ENCODE measurements around the gene LRRC7. TPM values are rescaled to one million over a fixed set of nuclear protein-coding genes. Genes with fewer than 3 reads are reported as not detected.

The LRRC7 gene
- total and polyA plus RNA-seq, 2 of the 8 experiments (the other 6 are each of a cell fraction or from before 2014, with no cell fraction given) = 0.03 to 0.17 TPM

- Histone ChIP-seq H2BK20ac (ENCODE audit: low read length) (no peak overlapping the region), H3K23ac (ENCODE audit: insufficient read length) (no peak overlapping the region), H4K20me1 (replicated peaks in 1 of 2; ENCODE audit: control insufficient read depth in 1 of 2, insufficient read depth in 2 of 2, low read length in 2 of 2) (no peaks in the 10 kb centered on the region), H2BK5ac (ENCODE audit: low read depth, low read length) (no peak overlapping the region), H3K18ac (ENCODE audit: extremely low read depth, low read length) (no peak overlapping the region), H2BK15ac (ENCODE audit: low read length) (no peak overlapping the region), H4K91ac (replicated peaks; ENCODE audit: insufficient read length, low read length) (no peak overlapping the region), H3K79me1 (ENCODE audit: low read depth, low read length) (no peaks in the 10 kb centered on the region), H2BK12ac (ENCODE audit: low read depth, low read length) (no peak overlapping the region), H3K27me3 (replicated peaks in 1 of 4; ENCODE audit: control insufficient read depth in 3 of 4, extremely low read depth in 1 of 4, insufficient read depth in 3 of 4, low read length in 3 of 4) (no peaks in the 10 kb centered on the region), H4K5ac (ENCODE audit: insufficient read length, low read depth, low read length) (no peak overlapping the region), H3K56ac (replicated peaks; ENCODE audit: insufficient read length, low read depth, low read length) (no peak overlapping the region), H3K9ac (replicated peaks in 1 of 4; ENCODE audit: extremely low read depth in 1 of 4, low read depth in 3 of 4, low read length in 3 of 4) (no peak overlapping the region), H4K8ac (ENCODE audit: extremely low read depth, insufficient read depth, low read length) (no peak overlapping the region), H3K36me3 (ENCODE audit: control insufficient read depth in 2 of 4, insufficient read depth in 4 of 4, low read length in 3 of 4) (no peaks in the 10 kb centered on the region), H3K14ac (ENCODE audit: insufficient read length) (no peak overlapping the region), H3K4me1 (replicated peaks in 1 of 4; ENCODE audit: control insufficient read depth in 3 of 4, insufficient read depth in 4 of 4, low read length in 3 of 4) (peaks cover 0 to 8% (median 2%) of the 10 kb centered on the region in 4 experiments; a peak in 3 of 7 replicates), H3K4me3 (ENCODE audit: extremely low read depth in 1 of 4, insufficient read depth in 2 of 4, low read depth in 3 of 4, low read length in 4 of 4) (no peak overlapping the region), H3K4ac (replicated peaks; ENCODE audit: insufficient read length, low read depth, low read length) (no peak overlapping the region), H3K27ac (ENCODE audit: low read depth, low read length) (no peak overlapping the region), H3K4me2 (ENCODE audit: insufficient read depth in 1 of 2, low read depth in 2 of 2, low read length in 2 of 2) (no peak overlapping the region; a peak in 1 of 4 replicates), H2BK120ac (replicated peaks; ENCODE audit: low read depth, low read length) (no peak overlapping the region), H3K79me2 (ENCODE audit: control insufficient read depth in 1 of 2, insufficient read depth in 2 of 2, low read length in 2 of 2) (no peaks in the 10 kb centered on the region), H3K9me3 (ENCODE audit: insufficient read depth in 2 of 2, low read depth in 1 of 2, low read length in 1 of 2) (peaks cover 4 to 8% of the 10 kb centered on the region in 2 experiments; a peak in 2 of 4 replicates), H2AFZ (ENCODE audit: low read length) (no peak overlapping the region), H3K23me2 (ENCODE audit: low read depth, low read length) (no peaks in the 10 kb centered on the region), H2AK5ac (ENCODE audit: low read depth, low read length) (no peak overlapping the region)
- TF ChIP-seq E2F6 (IDR thresholded peaks at IDR 0.05) (no peak), TEAD4 (IDR thresholded peaks at IDR 0.05; ENCODE audit: low read depth, low read length) (0 out of 2 replicates have a peak, but pooled peaks have one; percentile 35), EP300 (IDR thresholded peaks at IDR 0.05; ENCODE audit: borderline replicate concordance in 1 of 2, low read depth in 2 of 2, low read length in 2 of 2) (no peak), NANOG (IDR thresholded peaks at IDR 0.05; ENCODE audit: insufficient read depth, low read depth, low read length, poor library complexity, severe bottlenecking) (no peak), NRF1 (IDR thresholded peaks at IDR 0.05; ENCODE audit: low read depth, low read length) (no peak), SP2 (IDR thresholded peaks at IDR 0.05; ENCODE audit: low read length) (no peak), FOSL1 (IDR thresholded peaks at IDR 0.05; ENCODE audit: insufficient read depth, low read depth, low read length) (no peak)
- ChIA-PET CTCF (ENCODE audit: partially characterized antibody) (interaction anchor here (0.8 to 3.5 kb wide), 13 partner anchors 10 to 1622 kb away, joined by 3 to 19 read pairs (median 4); no protein-coding TSS in a partner anchor), POLR2A (ENCODE audit: partially characterized antibody) (no interaction called here)
- FAIRE-seq = no peak
- DNase-seq (ENCODE audit: low read depth in 1 of 2, low spot score in 2 of 2) = no peak
- WGBS, 2 experiments (ENCODE audit: extremely low coverage in 1 of 2, insufficient coverage in 1 of 2, insufficient read length in 1 of 2, insufficient replicate concordance in 2 of 2, low coverage in 1 of 2, low lambda C conversion rate in 2 of 2, missing lambda C conversion rate in 1 of 2) = 95% methylated on average over 1 of the region's 1 CpG; no CpG with 5 or more reads in 1 of the 2 experiments
Observed at GRCh38 chr1:69739251-69739605, 171.5 kb downstream of the LRRC7 start.
